GM08714 (cell line): ENCODE results near the gene EMSY.
A peak's percentile ranks its signal among the peaks of the same experiment; 100 is the strongest.
"Not testable (repeated sequence)": the region's sequence is repeated elsewhere in the genome, so short reads cannot be mapped to it uniquely, and the experiment has no call there.

Experiments
- H3K4me3 ChIP-seq: fragments of 200-500 bp; sonication (Bioruptor generic); 2 replicates; pipeline ENCODE4 v1.5.1; 2014; ENCODE audit warnings: mild to moderate bottlenecking, low read length, inconsistent platforms
- ZNF274 ChIP-seq: IDR thresholded peaks from 2 replicates; pipeline ENCODE4 v1.6.1; 2012; ENCODE audit warnings: mild to moderate bottlenecking, low read depth, low read length

The EMSY gene, protein sequence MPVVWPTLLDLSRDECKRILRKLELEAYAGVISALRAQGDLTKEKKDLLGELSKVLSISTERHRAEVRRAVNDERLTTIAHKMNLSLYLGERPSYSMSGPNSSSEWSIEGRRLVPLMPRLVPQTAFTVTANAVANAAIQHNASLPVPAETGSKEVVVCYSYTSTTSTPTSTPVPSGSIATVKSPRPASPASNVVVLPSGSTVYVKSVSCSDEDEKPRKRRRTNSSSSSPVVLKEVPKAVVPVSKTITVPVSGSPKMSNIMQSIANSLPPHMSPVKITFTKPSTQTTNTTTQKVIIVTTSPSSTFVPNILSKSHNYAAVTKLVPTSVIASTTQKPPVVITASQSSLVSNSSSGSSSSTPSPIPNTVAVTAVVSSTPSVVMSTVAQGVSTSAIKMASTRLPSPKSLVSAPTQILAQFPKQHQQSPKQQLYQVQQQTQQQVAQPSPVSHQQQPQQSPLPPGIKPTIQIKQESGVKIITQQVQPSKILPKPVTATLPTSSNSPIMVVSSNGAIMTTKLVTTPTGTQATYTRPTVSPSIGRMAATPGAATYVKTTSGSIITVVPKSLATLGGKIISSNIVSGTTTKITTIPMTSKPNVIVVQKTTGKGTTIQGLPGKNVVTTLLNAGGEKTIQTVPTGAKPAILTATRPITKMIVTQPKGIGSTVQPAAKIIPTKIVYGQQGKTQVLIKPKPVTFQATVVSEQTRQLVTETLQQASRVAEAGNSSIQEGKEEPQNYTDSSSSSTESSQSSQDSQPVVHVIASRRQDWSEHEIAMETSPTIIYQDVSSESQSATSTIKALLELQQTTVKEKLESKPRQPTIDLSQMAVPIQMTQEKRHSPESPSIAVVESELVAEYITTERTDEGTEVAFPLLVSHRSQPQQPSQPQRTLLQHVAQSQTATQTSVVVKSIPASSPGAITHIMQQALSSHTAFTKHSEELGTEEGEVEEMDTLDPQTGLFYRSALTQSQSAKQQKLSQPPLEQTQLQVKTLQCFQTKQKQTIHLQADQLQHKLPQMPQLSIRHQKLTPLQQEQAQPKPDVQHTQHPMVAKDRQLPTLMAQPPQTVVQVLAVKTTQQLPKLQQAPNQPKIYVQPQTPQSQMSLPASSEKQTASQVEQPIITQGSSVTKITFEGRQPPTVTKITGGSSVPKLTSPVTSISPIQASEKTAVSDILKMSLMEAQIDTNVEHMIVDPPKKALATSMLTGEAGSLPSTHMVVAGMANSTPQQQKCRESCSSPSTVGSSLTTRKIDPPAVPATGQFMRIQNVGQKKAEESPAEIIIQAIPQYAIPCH (N-terminal part only)

GRCh38 chr11:76444384-76445120, at the start of gene EMSY:
EMSY (plus strand) TSS chr11:76445018; CDS start chr11:76446939, 1,921 bp downstream.
- no peak for TF ChIP-seq ZNF274
- H3K4me3 ChIP-seq = peak within 1 kb of the TSS; percentile 97

GRCh38 chr11:76395296-76395695, 49.5 kb upstream of the EMSY start:
- H3K4me3 ChIP-seq = no peak overlapping the region
- TF ChIP-seq ZNF274 = no peak

DNA sequence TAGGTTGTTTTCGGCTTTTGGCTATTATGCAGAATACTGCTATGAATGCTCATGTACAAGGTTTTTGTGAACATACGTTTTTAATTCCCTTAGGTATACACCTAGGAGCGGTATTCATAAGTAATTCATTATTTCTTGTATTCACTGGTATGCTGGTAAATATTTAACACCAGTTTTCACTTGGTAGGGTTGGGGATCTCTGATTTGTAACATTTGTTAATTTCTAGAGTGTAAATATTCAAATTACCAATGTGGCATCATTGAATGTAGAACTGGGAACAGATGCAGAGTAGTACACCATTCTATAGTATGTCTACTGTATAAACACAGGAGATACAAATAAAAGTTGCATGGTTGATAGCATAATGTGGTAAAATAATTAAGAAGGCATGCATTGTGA, 47.4 kb upstream of the EMSY start:
- H3K4me3 ChIP-seq = no peak overlapping the region
- TF ChIP-seq ZNF274 = no peak

GRCh38 chr11:76400967-76401366, 43.9 kb upstream of the EMSY start:
- no peak overlapping the region for H3K4me3 ChIP-seq
- TF ChIP-seq ZNF274 = no peak

GRCh38 chr11:76401484-76401883, 43.3 kb upstream of the EMSY start:
- not testable (repeated sequence) for H3K4me3 ChIP-seq

DNA sequence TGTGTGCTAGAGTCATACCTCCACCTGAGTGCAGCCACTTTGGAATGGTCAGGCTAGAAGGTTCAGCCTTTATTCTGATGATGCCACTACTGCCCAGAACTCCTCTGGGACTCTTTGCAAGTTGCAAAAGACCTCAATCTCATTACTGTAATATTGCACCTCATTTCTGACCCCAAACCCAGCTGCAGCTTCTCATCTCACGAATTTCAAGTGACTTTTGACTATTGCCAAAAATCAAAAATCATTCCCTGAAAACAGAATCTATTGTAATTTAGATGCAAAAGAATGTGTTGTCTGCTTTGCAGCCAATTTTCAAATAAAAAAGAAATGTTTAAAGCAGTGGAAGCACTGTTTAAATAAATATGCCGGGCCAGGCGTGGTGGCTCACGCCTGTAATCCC, 38.5 kb upstream of the EMSY start:
- TF ChIP-seq ZNF274 = no peak
- no peak overlapping the region for H3K4me3 ChIP-seq

DNA sequence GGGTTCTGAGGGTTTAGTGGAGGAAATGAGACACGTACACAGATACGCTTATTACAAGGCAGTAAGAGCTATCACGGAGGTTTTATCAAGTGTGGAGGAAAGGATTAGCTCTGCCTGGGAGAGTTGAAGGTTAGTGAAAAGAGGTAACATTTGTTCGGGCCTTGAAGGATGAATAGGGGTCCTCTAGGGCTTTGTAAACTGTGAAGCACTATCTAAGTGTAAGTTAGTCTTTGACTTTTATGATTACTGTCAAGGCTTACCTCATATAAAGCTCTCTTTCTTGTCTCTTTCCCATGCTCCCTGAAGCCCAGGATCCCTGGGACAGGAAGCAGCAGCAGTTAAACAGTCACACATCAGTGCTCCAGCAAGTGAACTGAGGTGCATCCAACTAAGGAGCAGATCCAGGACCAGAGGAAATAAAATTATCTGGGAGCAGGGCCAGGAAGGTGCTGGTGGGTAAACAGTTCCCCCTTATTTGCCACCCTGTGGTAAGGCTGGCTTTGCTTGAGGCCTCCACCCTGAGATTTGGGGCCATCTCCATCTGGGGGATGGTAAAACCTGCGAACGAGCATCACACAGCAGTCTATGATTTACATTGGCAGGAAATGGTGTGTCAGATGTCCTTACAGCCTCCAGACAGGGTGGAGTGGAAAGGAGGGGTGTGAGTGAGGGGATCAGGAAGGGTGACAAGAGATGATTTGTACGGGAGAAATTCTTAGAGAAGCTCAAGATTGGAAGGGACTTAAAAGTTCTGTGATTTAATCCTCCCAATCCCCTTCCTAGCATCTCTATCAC, 36.5 kb upstream of the EMSY start:
- no peak overlapping the region for H3K4me3 ChIP-seq
- TF ChIP-seq ZNF274 = no peak

- no peak for TF ChIP-seq ZNF274
Observed at GRCh38 chr11:76410851-76411357, 33.9 kb upstream of the EMSY start.

GRCh38 chr11:76415073-76415472, 29.7 kb upstream of the EMSY start:
- no peak for TF ChIP-seq ZNF274
- H3K4me3 ChIP-seq = no peak overlapping the region

More at GRCh38 chr11:76410851-76411357, 33.9 kb upstream of the EMSY start:
- no peak overlapping the region for H3K4me3 ChIP-seq

- TF ChIP-seq ZNF274 = no peak
- H3K4me3 ChIP-seq = no peak overlapping the region
Observed at GRCh38 chr11:76419896-76420295, 24.9 kb upstream of the EMSY start.

DNA sequence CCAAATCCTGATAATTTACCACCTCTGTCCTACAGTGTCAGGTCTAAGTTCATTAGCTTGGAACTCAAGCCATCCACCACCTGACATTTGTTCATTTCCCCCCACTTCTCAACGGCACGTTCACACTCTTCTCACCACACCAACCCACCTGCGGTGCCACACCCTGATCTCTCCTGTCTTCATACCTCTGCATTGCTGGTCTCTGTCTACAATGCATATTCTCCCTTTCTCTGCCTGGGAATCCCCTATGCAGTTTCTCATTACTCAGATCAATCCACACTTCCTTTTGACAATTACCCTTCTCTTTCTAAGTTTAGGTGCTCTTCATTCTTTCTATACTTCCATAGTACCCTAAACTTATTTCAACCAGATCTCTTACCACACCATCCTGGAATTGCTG, 20.4 kb upstream of the EMSY start:
- H3K4me3 ChIP-seq = no peak overlapping the region
- TF ChIP-seq ZNF274 = no peak

DNA sequence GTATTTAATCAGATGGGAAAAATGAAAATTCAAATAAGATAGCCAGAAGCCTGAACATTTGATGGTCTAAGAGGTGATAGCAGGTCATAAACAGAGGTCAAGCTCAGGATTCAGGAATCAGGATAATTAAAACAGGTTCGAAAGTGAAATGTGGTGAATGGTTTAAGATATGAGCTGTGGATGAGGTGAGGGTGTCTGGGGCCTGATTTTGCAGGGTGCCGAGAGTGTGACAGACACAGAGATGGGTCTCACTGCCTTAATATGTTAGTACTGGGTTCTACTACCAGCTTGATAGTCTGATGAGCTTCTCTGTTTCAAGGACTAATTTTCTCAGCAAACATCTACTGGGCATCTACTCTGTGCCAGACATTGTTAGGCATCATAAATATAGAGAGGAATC, 19.9 kb upstream of the EMSY start:
- no peak overlapping the region for H3K4me3 ChIP-seq
- no peak for TF ChIP-seq ZNF274

GRCh38 chr11:76426660-76427059, 18.2 kb upstream of the EMSY start:
- H3K4me3 ChIP-seq = no peak overlapping the region
- TF ChIP-seq ZNF274 = no peak
